ENCODE results near the gene COL16A1.
"Not testable (repeated sequence)": the region's sequence is repeated elsewhere in the genome, so short reads cannot be mapped to it uniquely, and the experiment has no call there.

Gene COL16A1

DNA sequence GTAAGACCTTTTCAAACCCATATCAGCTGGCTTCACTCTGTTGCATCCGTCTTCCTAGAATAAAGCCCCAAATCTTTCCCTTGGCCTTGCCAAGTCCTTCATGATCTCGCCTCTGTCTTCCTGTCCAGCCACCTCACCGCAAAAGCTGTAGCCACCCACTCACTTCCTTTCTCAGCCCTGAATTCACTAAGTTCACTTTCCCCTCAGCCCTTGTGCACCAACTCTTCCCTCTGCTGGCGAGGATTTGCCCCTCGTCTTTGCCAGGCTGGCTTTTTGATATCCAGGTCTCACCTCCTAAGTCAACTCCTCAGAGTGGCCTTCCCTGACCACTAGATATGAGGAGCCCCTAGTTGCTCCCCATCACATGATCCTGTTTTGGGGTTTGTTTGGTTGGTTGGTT is 3.9 kb upstream of the COL16A1 start:
- peak in 1 of 56 donors; percentile 26 for DNase-seq

GRCh38 chr1:31707059-31707600 is 3.3 kb upstream of the COL16A1 start:
- DNase-seq, result not testable (repeated sequence)

DNA sequence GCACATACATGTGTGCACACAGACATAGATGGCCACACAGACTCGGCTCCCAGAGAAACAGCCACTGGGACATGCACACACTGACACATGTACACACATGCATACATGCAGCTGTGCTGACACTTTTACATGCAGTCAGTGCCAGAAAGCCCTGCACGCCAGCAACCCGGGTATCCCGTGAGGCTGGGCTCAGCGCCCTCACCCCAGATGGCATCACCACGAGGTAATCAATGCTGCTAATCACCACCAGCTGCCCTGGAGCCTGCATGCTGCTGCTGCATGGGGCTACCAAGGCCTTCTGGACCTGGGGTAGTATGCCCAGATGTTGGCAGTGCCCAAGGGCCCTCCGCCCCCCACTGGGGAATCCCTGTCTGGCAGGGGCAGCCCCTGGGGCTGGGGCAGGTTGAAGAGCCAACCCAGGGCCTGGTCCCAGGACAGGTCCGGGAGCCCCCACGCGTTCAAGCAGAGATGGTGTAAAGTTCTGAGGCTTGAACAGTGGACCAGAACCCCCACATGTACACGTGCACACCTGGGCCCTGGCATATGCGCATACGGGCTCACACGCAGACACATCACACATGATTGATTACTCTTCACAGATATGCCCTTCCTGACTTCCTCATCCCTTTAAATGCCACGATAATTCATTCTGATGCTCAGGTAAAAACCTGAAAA is 2.7 kb upstream of the COL16A1 start:
- no peak for DNase-seq

GRCh38 chr1:31705080-31705866 is 1.5 kb upstream of the COL16A1 start:
- DNase-seq, result peak in 39 of 56 donors; percentile 4 to 75 (median 39)

GRCh38 chr1:31704271-31705079 is 658 bp upstream of the COL16A1 start:
- DNase-seq, result peak in 2 of 56 donors; percentile 39 to 47

- DNase-seq, result no peak
Observed at GRCh38 chr1:31702836-31703404, 897 bp downstream of the COL16A1 start.

GRCh38 chr1:31701091-31701736 is 2.6 kb downstream of the COL16A1 start:
- peak; percentile 58 to 96 (median 84) for DNase-seq

DNA sequence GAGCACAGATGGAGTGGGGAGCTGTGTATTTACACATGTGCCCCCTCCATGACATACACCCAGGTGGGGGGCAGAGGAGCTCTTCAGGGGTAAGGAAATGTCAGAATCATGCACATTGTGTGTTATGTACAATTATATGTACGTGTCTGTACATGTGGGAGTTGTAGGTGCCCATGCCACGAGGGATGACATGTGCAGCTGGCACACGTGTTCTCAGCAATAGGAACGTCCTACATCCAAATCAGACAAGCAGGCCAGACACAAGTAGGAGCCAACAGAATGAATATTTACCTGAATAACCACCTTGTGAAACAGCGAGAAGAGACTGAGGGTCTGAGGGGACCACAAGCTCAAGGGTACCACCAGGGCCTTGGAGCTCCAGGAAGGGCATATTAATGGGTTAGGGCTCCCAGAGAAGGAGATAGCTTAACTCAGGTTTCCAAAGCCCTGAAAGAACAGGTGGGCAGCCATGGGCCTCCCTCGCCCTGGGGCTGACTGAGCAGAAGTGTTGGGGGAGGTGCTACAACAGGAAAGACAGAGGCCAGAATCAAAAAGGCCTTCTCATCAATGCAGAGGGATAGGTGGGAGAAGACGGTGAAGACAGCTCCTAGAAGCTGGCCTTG is 3.2 kb downstream of the COL16A1 start:
- no peak for DNase-seq

DNA sequence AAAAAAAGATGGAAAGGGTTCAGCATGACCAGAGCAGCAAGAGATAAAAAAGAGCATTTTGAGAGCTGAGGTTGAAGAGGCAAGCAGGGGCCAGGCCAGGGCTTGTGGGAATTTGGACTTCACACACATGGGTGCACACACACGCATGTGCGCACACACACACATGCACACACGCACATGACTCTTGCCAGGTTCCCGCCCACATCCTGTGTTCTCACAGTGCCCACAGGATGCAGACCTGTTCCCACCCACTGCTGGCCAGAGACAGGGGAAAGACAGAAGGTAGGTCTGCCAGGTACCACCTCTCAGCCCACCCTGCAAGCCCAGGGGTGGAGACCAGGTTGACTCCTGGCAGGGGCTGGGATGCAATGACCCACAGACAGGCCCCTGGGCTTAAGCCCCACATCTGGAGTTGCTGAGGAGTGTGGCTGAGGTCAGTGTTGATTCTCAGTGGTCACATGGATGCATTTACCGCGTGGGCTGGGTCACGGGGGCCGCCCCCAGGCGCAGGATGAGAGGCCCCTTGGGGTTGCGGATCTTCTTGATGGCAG is 4.4 kb downstream of the COL16A1 start:
- DNase-seq, result no peak

GRCh38 chr1:31697369-31697984 is 6.3 kb downstream of the COL16A1 start:
- no peak for DNase-seq

- peak in 55 of 56 donors; percentile 23 to 96 (median 86) for DNase-seq
Observed at GRCh38 chr1:31696242-31696641, 7.6 kb downstream of the COL16A1 start.

GRCh38 chr1:31695327-31695726 is 8.5 kb downstream of the COL16A1 start:
- peak in 3 of 56 donors; percentile 21 to 52 (median 32) for DNase-seq

- peak in 55 of 56 donors; percentile 27 to 95 (median 79) for DNase-seq
Observed at GRCh38 chr1:31694964-31695313, 8.9 kb downstream of the COL16A1 start.

DNA sequence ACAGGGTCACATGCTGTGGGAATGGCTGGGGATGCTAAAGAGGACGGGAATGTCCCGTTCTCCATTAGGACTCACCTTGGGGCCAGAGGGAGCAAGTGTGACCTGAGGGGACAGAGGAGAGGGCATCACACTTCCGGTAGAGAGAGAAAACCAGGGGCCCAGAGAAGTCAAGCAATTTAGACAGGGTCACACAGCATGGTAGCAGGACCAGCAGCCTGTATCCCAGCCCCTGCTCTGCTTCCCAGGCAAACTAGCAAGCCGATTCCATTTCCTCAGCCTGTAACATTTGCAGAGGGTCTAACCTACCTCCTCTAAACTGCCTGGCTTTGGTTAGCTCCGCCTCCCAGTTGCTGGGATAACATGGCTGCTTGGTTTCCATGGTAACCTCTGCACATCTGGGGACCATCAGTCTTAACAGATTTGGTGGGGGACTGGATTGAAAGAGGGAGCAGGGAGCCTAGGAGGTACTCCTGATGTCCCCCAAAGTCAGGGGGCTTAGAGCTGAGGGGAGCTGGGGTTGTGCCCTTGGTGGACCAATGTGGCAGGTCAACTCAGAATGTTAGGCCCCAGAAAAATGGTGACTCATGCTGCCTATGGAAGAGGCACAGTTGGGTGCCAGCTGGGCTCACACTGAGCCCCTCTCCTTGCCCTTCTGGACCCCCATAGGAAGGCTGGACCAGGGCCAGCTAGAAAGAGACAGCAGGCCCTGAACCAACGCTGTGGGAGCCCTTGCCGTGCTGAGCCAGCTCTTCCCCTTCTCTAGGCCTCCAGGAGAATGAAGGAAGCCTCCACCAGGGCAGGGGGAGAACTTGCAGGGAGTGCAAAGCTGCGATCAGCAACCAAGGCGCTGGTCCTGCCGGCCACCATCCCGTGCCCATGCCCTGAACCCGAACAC is 9.5 kb downstream of the COL16A1 start:
- DNase-seq, result peak in 1 of 56 donors; percentile 7

- no peak for DNase-seq
Observed at GRCh38 chr1:31693231-31693630, 10.6 kb downstream of the COL16A1 start.

- no peak for DNase-seq
Observed at GRCh38 chr1:31691951-31692350, 11.9 kb downstream of the COL16A1 start.

DNA sequence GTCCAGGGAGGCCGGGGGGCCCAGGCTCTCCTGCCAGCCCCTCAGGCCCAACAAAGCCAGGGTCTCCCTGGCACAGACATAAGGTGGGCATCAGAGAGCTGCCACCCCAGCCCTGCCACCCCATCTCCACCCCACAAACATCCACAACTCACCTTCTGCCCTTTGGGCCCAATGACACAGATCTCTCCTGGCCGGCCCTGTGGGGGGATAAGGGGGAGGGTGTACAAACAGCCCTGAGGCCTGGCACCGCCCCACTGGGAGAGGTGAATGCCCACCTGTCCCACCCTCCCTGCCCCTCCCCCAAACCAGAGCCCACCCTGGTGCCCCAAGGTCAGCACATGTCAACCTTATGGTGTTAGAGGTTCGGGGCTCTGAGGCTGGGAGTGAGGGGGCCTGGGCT is 12.4 kb downstream of the COL16A1 start:
- DNase-seq, result no peak

- DNase-seq, result no peak
Observed at GRCh38 chr1:31690921-31691320, 12.9 kb downstream of the COL16A1 start.

Data from amygdala (tissue), 56 donors.